K562 (cell line): ENCODE results near the gene ZFYVE28. TPM values are rescaled to one million over a fixed set of nuclear protein-coding genes. Genes with fewer than 3 reads are reported as not detected.

Source experiments
- ATAC-seq: fragments of 200-7000 bp; cut with Tn5 transposase; 3 replicates; pipeline ENCODE4 v1.9.1; 2020; ENCODE audit warnings: moderate library complexity
- BruUV-seq: library from RNA; stranded (reverse); fragments of 400-500 nt; replicated peaks from 2 replicates; lab custom pipeline; 2021; lab: Mats Ljungman, UMichigan
- CTCF ChIA-PET: fragments of 300-600 bp; formaldehyde crosslinking; extraction: SDS; loops from one replicate; lab custom pipeline; 2021; ENCODE audit warnings: low intra/inter-chr PET ratio; lab: Yijun Ruan, JAX
- POLR2A ChIA-PET: fragments of 300-600, 350-650 bp; sonication (Branson Sonifier 250); formaldehyde crosslinking; extraction: SDS; loops from one replicate; lab custom pipeline; 2021; ENCODE audit warnings: antibody characterized with exemption, inconsistent platforms; lab: Yijun Ruan, JAX
- DNase-seq, 4 experiments: peaks; one replicate each; pipeline versions ENCODE4 v3.0.0 to v3.0.0-alpha.2; 2011 to 2018; ENCODE audit warnings: low spot score in 3 of 4, mixed read lengths in 3 of 4; ENCODE audit errors: extremely low read depth in 1 of 4
- FAIRE-seq: peaks from 2 replicates; lab custom pipeline; 2011; peaks lifted over from hg19 to GRCh38; lab: Jason Lieb, UNC
- H2AFZ ChIP-seq: 2 replicates; pipeline ENCODE4 v1.6.0; 2011; ENCODE audit warnings: low read depth, low read length, control low read depth, inconsistent platforms
- H3K27ac ChIP-seq: fragments of 200-600 bp; 3 replicates; pipeline ENCODE4 v1.8.0; 2011; ENCODE audit warnings: low read depth, mild to moderate bottlenecking, control low read depth, inconsistent platforms, low read length, moderate library complexity, mixed read lengths; ENCODE audit errors: extremely low read depth
- H3K27me3 ChIP-seq, 2 experiments: fragments of 300-600 bp in 1 of 2; 2 replicates in 1 of 2; 3 replicates in 1 of 2; pipeline versions ENCODE4 v1.6.0 to v1.8.0; 2011; ENCODE audit warnings: inconsistent platforms in 2 of 2, low read length in 2 of 2, mild to moderate bottlenecking in 1 of 2, mixed read lengths in 1 of 2, moderate library complexity in 1 of 2; ENCODE audit not compliant: control insufficient read depth in 2 of 2, insufficient read depth in 2 of 2
- H3K36me3 ChIP-seq: fragments of 300-600 bp; 3 replicates; pipeline ENCODE4 v1.8.0; 2011; ENCODE audit warnings: mild to moderate bottlenecking, low read length, inconsistent platforms; ENCODE audit not compliant: control insufficient read depth, insufficient read depth
- H3K4me1 ChIP-seq, 2 experiments: fragments of 200-600 bp in 1 of 2; replicated peaks in 1 of 2; 2 replicates in 1 of 2; 3 replicates in 1 of 2; pipeline versions ENCODE4 v1.5.1 to v1.8.0; 2011; ENCODE audit warnings: inconsistent platforms in 2 of 2, low read length in 2 of 2, mild to moderate bottlenecking in 1 of 2, mixed read lengths in 1 of 2, moderate library complexity in 1 of 2; ENCODE audit not compliant: control insufficient read depth in 2 of 2, insufficient read depth in 2 of 2
- H3K4me2 ChIP-seq: 2 replicates; pipeline ENCODE4 v1.6.1; 2011; ENCODE audit warnings: low read length, control low read depth, inconsistent platforms, mixed read lengths; ENCODE audit not compliant: insufficient read depth
- H3K4me3 ChIP-seq: fragments of 200-600 bp; sonication (generic), shearing (Covaris generic); 2 replicates; pipeline ENCODE4 v1.5.1; 2016; ENCODE audit warnings: control low read depth, inconsistent platforms
- H3K79me2 ChIP-seq: fragments of 200-600 bp; 3 replicates; pipeline ENCODE4 v1.8.0; 2011; ENCODE audit warnings: low read length, inconsistent platforms; ENCODE audit not compliant: control insufficient read depth, insufficient read depth
- H3K9ac ChIP-seq, 2 experiments: 2 replicates each; pipeline versions ENCODE4 v1.6.0 to v1.6.1; 2011; ENCODE audit warnings: low read depth in 2 of 2, low read length in 2 of 2, control low read depth in 1 of 2, inconsistent platforms in 1 of 2, mild to moderate bottlenecking in 1 of 2, mixed read lengths in 1 of 2; ENCODE audit not compliant: insufficient read depth in 1 of 2
- H3K9me1 ChIP-seq: one replicate; pipeline ENCODE4 v1.6.0; 2011; ENCODE audit warnings: inconsistent platforms, mild to moderate bottlenecking, low read length, moderate library complexity; ENCODE audit not compliant: control insufficient read depth, insufficient read depth
- H3K9me3 ChIP-seq: replicated peaks from 2 replicates; pipeline ENCODE4 v1.5.1; 2011; ENCODE audit warnings: low read depth, low read length, inconsistent platforms; ENCODE audit not compliant: control insufficient read depth, insufficient read depth
- H4K20me1 ChIP-seq: replicated peaks from 2 replicates; pipeline ENCODE4 v1.6.1; 2011; ENCODE audit warnings: low read length, inconsistent platforms, mixed read lengths; ENCODE audit not compliant: control insufficient read depth, insufficient read depth
- CAMTA2 ChIP-seq: fragments of 250-450 bp; sonication (Bioruptor Pico); conservative IDR thresholded peaks from 2 replicates; pipeline ENCODE4 v1.5.1; 2022
- GABPB1 ChIP-seq: sonication (generic); formaldehyde crosslinking; IDR thresholded peaks from 2 replicates; pipeline ENCODE4 v1.8.0; 2022; ENCODE audit warnings: mild to moderate bottlenecking, missing genetic modification reagents
- HES1 ChIP-seq: fragments of 450-650 bp; IDR thresholded peaks from 2 replicates; pipeline ENCODE4 v1.6.1; 2016; ENCODE audit warnings: low read depth, mild to moderate bottlenecking, moderate library complexity
- ILK ChIP-seq: fragments of 450-650 bp; IDR thresholded peaks from 2 replicates; pipeline ENCODE4 v1.6.1; 2016; ENCODE audit warnings: missing genetic modification characterization, low read depth, mild to moderate bottlenecking, missing compliant biosample characterization, moderate library complexity, borderline replicate concordance
- MECOM ChIP-seq: fragments of 250-450 bp; sonication (Bioruptor Pico); IDR thresholded peaks from 2 replicates; pipeline ENCODE4 v1.8.0; 2022; ENCODE audit warnings: inconsistent platforms
- PHTF2 ChIP-seq: fragments of 250-450 bp; sonication (Bioruptor Pico); IDR thresholded peaks from 2 replicates; pipeline ENCODE4 v1.5.0; 2021; ENCODE audit warnings: mild to moderate bottlenecking
- POLR2G ChIP-seq: fragments of 200-400 bp; formaldehyde crosslinking; IDR thresholded peaks from 2 replicates; pipeline ENCODE4 v1.6.1; 2017; ENCODE audit warnings: low read depth, mild to moderate bottlenecking, antibody characterized with exemption, low read length, moderate library complexity
- RAD51 ChIP-seq: fragments of 450-650 bp; IDR thresholded peaks from 2 replicates; pipeline ENCODE4 v1.7.1; 2016; ENCODE audit warnings: low read depth, mild to moderate bottlenecking, borderline replicate concordance
- SNRNP70 ChIP-seq: fragments of 200-400 bp; formaldehyde crosslinking; optimal IDR thresholded peaks from 2 replicates; pipeline ENCODE3; 2017; ENCODE audit warnings: low read depth, low read length
- TBP ChIP-seq: optimal IDR thresholded peaks from 2 replicates; pipeline ENCODE3; 2011; ENCODE audit warnings: low read depth, low read length, improper control_type of control experiment
- TFE3 ChIP-seq: fragments of 450-650 bp; formaldehyde crosslinking; IDR thresholded peaks from 2 replicates; pipeline ENCODE4 v1.4.0; 2020; ENCODE audit warnings: mild to moderate bottlenecking, mixed read lengths
- THAP7 ChIP-seq: fragments of 250-450 bp; sonication (Bioruptor Pico); IDR thresholded peaks from 2 replicates; pipeline ENCODE4 v1.5.0; 2021
- YBX1 ChIP-seq: fragments of 450-650 bp; IDR thresholded peaks from 2 replicates; pipeline ENCODE4 v1.7.1; 2016; ENCODE audit warnings: mild to moderate bottlenecking
- ZBTB49 ChIP-seq: sonication (generic); formaldehyde crosslinking; IDR thresholded peaks from 2 replicates; pipeline ENCODE4 v1.8.0; 2022; ENCODE audit warnings: missing genetic modification reagents, mild to moderate bottlenecking, borderline replicate concordance
- ZKSCAN3 ChIP-seq: fragments of 250-450 bp; sonication (Bioruptor Pico); IDR thresholded peaks from 2 replicates; pipeline ENCODE4 v1.4.0; 2020
- ZNF217 ChIP-seq: sonication (generic); formaldehyde crosslinking; IDR thresholded peaks from 2 replicates; pipeline ENCODE4 v1.8.0; 2022; ENCODE audit warnings: mild to moderate bottlenecking, missing genetic modification reagents
- WGBS: fragments of 100-300 bp; shearing (Covaris generic); methylation state at CpG from one replicate; pipeline ENCODE4 v1.1.6; 2016; ENCODE audit warnings: low coverage, mixed read lengths; ENCODE audit not compliant: insufficient coverage; ENCODE audit errors: missing lambda C conversion rate; 5-methylcytosine and 5-hydroxymethylcytosine counted together
- in situ Hi-C: fragments of 300-500 bp; cut with MboI; formaldehyde crosslinking; loops from 4 replicates; pipeline ENCODE4 v1.15.0; 2018; ENCODE audit warnings: inconsistent platforms, mixed read lengths
- intact Hi-C: fragments of 100-400 bp; cut with micrococcal nuclease; formaldehyde crosslinking; loops from 2 replicates; pipeline ENCODE4 v1.14.2; 2022
- polyA plus RNA-seq, 8 experiments: library from polyadenylated mRNA; depleted of rRNA in 4 of 8; stranded (reverse) in 5 of 8; unstranded in 3 of 8; fragments of >200 nt; fragmentation: Nextera tagmentation in 2 of 8; fragmentation: Illumina TruSeq in 1 of 8; extraction: Ambion mirVana in 2 of 8; extraction: Trizol in 1 of 8; gene quantifications; 2 replicates each; pipeline versions ENCODE4 v1.2.1 to v1.2.3, GENCODE V29; 2011 to 2014; ENCODE audit warnings: inconsistent platforms in 1 of 8, missing spikeins in 1 of 8
- total RNA-seq, 7 experiments: library from RNA; depleted of rRNA in 6 of 7; stranded (reverse); fragments of >200 nt in 6 of 7; fragmentation: Illumina TruSeq in 2 of 7; extraction: Trizol in 2 of 7; gene quantifications; 2 replicates each; pipeline versions ENCODE4 v1.2.1 to v1.2.3, GENCODE V29; 2011 to 2021; ENCODE audit warnings: low replicate concordance in 1 of 7

ZFYVE28 gene
- total and polyA plus RNA-seq, 9 of the 15 experiments (the other 6 are each of a cell fraction or from before 2014, with no cell fraction given): 1.3 to 24.8 (median 8.9) TPM

- FAIRE-seq: no peak
- POLR2A ChIA-PET: interaction anchor here (1.0 to 1.2 kb wide), 2 partner anchors 18 to 35 kb away, joined by 3 to 4 read pairs; no protein-coding TSS in a partner anchor
These were observed 195.6 kb downstream of the ZFYVE28 start for GRCh38 chr4:2222838-2223237.

More at GRCh38 chr4:2222838-2223237, 195.6 kb downstream of the ZFYVE28 start:
- H3K27ac ChIP-seq: no peak overlapping the region
- intact Hi-C loops (loop anchor here (5.0 kb wide), 1 partner anchor 129 kb away; no protein-coding TSS in a partner anchor), in situ Hi-C loops (loop anchor here (10.0 kb wide), 1 partner anchor 222 kb away; no protein-coding TSS in a partner anchor)
- DNase-seq (no peak), ATAC-seq (no peak)
- no peak overlapping the region for H3K4me3 ChIP-seq
- H3K9me3 ChIP-seq: no peaks in the 10 kb centered on the region
- H3K36me3 ChIP-seq: peaks cover 19% of the 10 kb centered on the region; the same call in 2 of the 3 replicates
- H3K4me1 ChIP-seq: no peaks in the 10 kb centered on the region; a peak in 1 of 5 replicates
- 0 out of 2 replicates have a peak, but pooled peaks cover 7% of the 10 kb centered on the region for H4K20me1 ChIP-seq
- no peak overlapping the region for H2AFZ ChIP-seq
- 77% methylated on average over 2 of the region's 2 CpGs for WGBS
- H3K9me1 ChIP-seq: no peaks in the 10 kb centered on the region
- CTCF ChIA-PET: interaction anchor here (0.5 kb wide), 1 partner anchor 10 kb away, joined by 3 read pairs; no protein-coding TSS in a partner anchor
- TF ChIP-seq POLR2G: no peak
- no peak for TF ChIP-seq MECOM (CRISPR knock-in tag)
- no peak for TF ChIP-seq HES1
- TF ChIP-seq RAD51: no peak
- TF ChIP-seq ZKSCAN3 (CRISPR knock-in tag): no peak
- no peak for TF ChIP-seq YBX1
- no peak for TF ChIP-seq PHTF2
- TF ChIP-seq SNRNP70: no peak
- TF ChIP-seq THAP7 (CRISPR knock-in tag): no peak
- no peak for TF ChIP-seq TBP
- no peak for TF ChIP-seq ILK
- no peak for TF ChIP-seq ZNF217 (CRISPR knock-in tag)
- TF ChIP-seq GABPB1 (CRISPR knock-in tag): no peak
- TF ChIP-seq CAMTA2 (CRISPR knock-in tag): no peak
- no peak for TF ChIP-seq TFE3
- TF ChIP-seq ZBTB49 (CRISPR knock-in tag): no peak
- H3K79me2 ChIP-seq: no peaks in the 10 kb centered on the region
- no peak overlapping the region; a peak in 1 of 4 replicates for H3K9ac ChIP-seq
- no peaks in the 10 kb centered on the region for H3K27me3 ChIP-seq
- no peak overlapping the region for H3K4me2 ChIP-seq
- no TSS peak for BruUV-seq
